Measurements from ENCODE around the gene ACADVL.
"Not testable (repeated sequence)": the region's sequence is repeated elsewhere in the genome, so short reads cannot be mapped to it uniquely, and the experiment has no call there.

The ACADVL gene

DNA sequence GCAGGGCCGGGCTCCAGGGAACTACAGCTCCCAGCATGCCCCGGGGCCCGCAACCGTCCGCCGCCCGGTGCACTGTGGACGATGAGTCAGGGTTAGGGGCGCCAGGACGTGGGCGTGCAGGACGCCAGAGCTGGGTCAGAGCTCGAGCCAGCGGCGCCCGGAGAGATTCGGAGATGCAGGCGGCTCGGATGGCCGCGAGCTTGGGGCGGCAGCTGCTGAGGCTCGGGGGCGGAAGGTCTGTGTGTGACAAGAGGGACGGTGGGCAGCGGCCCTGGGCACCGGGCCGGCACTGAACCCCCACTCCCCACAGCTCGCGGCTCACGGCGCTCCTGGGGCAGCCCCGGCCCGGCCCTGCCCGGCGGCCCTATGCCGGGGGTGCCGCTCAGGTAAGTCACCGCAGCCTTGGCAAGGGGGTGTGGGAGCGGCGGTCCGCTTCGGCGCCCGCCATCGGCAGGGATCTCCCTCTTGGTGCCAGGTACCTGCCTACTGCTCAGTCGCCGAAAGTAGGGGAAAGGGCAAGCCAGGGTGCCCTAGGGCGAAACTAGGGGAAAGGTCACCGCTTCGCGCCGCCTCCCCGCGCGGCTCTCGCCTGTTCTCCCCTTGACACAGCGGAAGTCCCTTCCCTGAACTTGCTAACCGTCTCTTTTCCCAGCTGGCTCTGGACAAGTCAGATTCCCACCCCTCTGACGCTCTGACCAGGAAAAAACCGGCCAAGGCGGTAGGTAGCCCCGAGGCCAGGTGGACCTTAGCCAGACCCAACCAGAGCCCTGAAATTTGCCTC lies at the start of gene ACADVL, which contains the start of gene DLG4:
TSS of gene ACADVL (plus strand) at position 127 of the 781 bp plus-strand sequence. CDS start at position 174, 47 bp downstream.
TSS of gene DLG4 (minus strand) at position 25 of the 781 bp plus-strand sequence.
- DNase-seq = no peak

DNA sequence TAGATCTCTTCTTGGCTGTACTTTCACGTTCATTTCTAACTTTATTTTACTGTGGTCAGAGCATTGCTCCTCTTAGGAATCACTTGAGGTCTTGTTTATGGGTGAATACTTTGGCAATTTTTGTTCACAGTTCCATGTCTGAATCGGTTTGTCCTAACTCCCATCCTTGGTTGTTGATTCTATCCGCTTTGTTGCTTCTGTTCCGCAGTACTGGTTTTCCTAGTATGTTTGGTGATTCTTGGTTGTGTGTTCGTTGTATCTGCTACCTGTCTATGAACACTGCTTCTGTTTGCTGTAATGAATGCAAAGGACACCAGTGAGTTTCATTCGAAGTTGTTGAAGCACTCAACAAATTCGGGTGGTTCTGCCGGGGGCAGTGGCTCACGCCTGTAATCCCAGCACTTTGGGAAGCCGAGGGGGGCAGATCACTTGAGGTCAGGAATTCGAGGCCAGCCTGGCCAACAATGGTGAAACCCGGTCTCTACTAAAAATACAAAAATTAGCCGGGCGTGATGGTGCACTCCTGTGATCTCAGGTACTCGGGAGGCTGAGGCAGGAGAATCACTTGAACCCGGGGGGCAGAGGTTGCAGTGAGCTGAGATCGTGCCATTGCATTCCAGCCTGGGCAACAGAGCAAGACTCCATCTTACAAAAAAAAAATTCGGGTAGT lies 47.1 kb upstream of the ACADVL start:
- DNase-seq = not testable (repeated sequence)

DNA sequence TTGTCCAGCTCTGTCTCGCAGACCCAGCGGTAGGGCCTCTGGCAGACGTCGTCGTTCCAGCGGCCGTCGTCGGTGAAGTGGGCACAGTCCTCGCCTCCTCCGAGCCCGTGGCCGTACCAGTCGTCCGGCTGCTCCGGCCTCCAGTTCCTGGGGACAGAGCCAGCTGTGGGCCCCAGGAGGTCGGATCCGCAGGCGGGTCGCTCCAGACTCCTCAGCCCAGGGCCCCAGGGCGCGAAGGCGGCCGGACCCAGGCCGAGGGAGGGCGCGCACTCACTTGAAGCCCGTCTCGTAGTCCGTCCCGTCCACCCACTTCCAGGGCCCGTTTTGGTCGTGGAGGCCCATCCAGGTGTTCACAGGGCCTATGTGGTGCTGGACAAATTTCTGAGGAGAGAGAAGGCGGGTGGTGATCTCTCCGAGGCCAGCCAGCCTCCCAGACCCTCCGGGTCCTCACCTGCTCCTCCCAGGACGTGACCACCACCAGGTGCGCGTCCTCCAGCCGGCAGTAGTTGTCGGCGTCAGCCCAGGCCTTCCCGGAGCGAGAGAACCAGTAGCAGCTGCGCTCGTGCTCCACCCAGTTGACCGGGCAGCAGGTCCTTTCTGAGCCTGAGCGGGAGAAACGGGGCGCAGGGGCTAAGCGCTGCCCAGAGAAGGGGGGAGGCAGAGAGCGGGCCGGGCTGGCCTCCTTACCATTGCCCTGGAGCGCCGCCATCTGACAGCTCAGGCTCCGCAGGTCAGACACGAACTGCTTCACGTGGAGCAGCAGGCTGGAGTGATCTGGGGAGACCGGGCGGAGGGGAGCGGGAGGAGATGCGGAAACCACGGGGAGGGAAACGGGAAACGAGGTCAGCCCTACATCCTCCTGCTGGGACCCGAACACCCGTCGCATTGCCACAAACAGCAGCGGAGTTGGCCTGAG lies 45.8 kb upstream of the ACADVL start:
- DNase-seq = no peak

DNA sequence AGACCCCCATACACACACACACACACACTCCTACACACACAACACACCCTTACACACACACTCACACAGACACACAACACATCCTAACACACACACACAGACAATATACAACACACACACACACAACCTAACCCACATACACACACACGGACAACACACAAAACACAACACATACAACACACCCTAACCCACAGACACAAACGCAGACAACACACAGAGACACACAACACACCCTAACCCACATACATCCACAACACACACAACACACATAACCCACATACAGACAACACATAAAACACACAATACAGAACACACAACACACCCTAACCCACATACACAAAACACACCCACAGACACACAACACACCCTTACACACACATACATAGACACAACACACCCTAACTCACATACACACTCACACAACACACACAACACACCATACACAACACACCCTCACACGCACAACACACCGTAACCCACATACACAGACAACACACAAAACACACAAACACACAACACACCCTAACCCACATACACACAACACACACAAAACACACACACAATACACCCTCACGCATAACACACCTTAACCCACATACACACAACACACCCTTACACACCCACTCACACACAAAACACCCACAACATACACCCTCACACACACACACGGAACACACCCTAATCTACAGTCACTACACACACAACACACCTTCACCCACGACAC lies 45.0 kb upstream of the ACADVL start:
- DNase-seq = no peak

DNA sequence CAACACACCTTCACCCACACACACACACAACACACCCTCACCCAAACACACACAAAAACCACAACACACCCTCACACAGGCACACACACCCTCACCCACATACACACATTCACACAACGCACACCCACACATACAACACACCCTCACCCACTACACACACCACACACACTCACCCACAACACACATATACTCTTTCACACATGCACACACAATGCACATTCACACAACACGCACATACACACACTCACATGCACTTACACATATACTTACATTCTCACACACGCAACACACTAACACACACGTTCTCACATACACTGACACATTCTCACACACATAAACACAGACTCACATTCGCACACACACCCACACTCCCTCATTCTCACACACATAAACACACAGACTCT lies 44.4 kb upstream of the ACADVL start:
- no peak for DNase-seq

DNA sequence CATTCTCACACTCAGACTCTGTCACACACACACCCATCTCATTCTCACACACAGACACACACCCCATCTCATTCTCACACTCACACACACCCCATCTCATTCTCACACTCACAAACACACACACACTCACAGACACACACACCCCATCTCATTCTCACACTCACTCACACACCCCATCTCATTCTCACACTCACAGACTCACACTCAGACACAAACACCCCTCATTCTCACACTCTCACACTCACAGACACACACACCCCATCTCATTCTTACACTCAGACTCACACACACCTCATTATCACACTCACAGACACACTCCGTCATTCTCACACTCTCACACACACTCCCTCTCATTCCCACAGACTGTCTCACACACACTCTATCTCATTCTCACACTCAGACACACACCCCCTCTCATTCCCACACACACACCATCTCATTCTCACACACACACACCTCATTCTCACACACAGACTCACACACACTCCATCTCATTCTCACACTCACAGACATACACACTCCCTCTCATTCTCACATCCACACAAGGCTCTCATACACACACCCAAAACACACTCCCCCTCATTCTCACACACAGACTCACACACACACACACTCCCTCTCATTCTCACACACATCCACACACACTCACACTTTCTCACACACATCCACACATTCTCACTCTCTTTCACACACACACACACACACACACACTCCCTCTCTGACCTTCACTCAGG lies 43.5 kb upstream of the ACADVL start:
- DNase-seq = no peak

DNA sequence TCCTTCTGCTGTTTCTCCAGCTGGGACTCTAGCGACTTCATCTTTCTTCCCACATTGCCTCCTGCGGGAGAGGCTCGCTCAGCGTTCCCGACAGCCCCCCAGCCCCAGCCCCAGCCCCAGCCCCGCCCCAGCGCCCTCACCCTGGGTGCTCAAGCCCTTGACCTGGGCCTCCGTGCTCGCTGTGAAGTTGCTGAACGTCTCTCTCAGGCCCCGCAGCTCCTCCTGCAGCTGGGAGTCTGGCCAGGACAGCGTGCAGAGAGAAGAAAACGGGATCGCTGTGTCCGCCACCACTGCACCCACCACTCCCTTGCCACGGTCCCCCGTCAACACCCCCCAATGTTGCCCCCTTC lies 42.9 kb upstream of the ACADVL start:
- DNase-seq = no peak

DNA sequence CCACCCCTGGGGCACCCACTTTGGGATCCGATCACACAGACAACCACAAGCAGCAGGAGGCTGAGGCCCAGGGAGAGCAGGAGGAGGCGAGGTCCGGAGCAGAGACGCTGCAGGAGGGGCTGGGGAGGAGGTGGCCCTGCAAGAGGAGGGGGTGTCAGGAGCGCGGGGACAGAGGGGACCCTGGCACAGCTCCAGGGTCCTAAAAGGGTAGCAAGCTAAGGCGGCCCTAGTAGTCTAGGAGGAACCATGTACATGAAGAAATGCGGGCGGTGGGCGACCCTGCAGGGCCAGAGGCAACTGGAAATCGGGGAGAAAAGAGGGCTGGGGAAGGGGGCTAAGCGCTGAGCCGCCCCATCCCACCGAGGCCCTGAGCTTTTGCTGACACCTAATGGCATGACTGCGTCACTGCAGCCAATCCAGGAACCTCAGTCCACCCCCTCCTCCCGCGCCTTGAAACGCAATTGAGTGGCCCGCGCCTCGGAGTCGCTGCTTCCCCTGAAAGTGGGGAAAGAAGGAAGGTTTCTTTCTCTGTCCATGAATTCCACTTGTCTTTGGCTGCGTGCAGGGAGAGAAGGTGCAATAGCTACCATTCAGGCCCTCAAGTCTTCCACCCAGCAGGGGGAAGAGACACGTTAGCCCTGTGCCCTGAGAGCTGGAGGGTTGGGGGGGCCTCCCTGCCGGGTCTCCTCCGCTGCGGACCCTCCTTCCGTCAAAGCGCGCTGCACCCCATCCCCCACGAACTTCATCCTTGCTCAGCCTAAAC lies 42.4 kb upstream of the ACADVL start:
- no peak for DNase-seq

DNA sequence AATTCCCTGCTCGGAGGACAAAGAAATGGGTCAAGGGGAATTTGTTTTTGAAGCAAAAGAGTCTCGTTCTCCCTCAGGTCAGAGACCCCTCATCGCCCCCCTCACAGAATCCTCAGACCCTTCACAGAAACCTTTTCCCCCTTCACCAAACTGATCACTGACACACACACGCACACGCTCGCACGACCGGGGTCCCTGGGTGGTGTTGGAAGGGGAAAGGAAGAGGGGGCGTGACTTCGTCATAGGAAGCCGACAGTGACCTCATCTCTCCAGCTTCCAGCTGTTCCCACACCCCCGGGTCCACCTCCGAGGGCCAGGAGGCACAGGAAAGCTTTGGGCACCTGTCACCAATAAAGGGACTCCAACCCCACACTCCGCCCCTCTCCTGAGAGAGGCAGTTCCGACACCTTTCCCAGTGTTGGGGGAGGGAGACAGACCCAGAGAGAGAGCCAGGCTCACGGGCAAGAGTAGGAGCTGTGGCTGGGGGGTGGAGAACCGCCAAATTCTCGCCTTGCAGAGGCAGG lies 41.7 kb upstream of the ACADVL start:
- DNase-seq = no peak

DNA sequence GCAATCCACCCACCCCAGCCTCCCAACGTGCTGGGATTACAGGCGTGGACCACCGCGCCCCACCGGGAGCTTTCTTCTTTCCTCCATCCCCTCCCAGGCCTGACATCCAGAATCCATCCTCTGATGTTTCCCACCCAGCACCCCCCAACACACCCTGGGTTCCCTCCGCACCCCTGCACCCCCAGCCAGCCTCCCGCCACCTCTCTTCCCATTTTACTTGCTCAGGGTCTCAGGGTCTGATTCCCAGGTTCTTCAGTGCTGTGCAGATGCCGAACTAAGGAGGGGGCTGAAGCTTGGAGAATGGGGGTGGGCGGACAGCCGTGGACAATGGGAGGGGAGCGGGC lies 40.8 kb upstream of the ACADVL start:
- no peak for DNase-seq

DNA sequence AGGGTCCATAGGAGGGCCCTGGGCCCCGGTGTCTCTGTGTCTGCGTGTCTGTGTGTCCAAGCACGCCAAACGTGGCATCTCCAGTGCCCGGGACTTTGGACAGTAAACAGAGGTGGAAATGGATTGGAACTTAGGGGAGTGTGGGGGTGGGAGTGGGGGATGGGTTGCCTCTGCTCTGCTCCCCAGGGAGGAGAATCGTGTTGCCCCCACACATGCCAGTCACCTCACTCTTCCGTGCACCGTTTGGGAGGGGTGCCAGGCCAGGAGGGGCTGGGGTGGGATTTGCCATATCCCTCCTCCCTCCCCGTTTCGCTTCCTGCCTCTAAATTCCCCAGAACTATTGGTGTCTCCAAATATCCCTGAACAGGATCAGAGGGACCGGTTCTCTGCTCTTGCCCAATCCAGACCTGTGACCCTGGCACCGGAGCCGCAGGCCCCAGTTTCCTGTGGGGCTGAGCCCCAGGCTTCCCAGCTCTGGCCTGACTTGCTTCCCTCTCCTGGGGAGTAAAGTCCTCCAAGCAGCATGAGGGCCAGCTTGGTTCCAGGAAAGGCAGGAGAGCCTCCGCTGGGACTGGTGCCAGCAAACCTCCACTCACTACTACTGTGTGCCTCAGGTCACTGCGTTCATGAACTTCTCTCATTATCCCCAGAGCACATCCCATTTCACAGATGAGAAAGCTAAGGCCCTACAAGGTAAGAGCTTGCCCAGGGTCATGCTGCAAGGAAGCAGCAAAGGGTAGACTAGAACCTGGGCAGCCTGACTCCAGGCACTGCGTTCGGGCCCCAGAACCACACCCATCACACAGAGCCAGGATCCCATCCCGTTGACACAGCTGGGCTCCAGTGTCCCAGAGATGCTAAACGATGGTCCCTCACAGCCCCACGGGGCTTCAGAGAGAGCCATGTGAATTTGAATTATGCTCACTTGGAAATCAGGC lies 40.2 kb upstream of the ACADVL start, which contains the start of gene ASGR1:
TSS of gene ASGR1 (minus strand) at position 54 of the 938 bp plus-strand sequence. CDS start 807 bp downstream, outside the sequence.
- no peak for DNase-seq

DNA sequence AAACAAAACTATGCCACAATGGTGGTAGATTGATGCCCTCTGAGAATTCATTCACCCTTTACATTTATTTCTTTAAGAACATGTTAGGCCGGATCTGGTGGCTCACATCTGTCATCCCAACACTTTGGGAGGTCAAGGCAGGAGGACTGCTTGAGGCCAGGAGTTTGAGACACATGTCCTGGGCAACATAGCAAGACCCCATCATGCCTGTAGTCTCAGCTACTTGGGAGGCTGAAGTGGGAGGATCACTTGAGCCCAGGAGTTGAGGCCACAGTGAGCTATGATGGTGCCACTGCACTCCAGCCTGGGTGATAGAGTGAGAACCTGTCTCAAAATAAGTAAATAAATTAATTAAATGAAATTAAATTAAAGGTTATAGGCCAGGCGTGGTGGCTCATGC lies 37.6 kb upstream of the ACADVL start:
- not testable (repeated sequence) for DNase-seq

DNA sequence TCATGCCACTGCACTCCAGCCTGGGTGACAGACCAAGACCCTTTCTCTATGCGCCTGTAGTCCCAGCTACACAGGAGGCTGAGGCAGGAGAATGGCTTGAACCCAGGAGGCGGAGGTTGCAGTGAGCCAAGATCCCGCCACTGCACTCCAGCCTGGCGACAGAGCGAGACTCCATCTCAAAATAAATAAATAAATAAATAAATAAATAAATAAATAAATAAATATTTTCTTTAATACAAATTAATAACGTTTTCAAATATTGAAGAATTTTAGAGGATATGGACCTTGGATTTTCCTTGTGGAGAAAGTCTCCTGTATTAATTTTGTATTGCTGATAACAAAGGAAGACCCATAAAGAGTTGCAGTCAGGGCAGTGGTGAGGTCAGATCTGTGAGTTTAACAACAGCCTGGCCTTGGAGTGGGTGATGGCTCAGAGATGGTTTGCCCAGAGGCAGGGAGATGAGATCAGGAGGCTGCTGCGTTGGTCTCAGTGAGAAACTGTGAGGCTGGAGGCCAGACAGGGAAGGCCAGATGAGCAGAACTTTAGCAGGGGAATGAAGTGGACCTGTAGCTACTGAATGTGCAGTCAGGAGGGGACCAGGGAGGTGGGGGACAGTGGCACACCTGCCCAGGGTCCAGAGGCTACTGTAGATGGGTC lies 36.2 kb upstream of the ACADVL start:
- no peak for DNase-seq

DNA sequence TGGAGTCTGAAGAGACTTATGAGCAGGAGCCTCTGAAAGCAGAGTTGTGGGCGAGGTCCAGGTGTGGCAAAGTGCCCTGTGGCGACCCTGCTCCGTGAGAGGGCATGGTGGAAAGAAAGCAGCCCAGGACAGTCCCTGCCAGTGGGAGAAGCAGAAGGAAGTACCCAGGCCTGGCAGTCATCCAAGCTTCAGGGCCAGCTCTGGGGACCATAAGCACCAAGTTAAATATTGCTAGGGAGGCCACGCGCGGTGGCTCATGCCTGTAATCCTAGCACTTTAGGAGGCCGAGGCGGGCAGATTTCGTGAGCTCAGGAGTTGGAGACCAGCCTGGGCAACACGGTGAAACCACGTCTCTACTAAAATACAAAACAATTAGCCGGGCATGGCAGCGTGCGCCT lies 35.6 kb upstream of the ACADVL start:
- no peak for DNase-seq

DNA sequence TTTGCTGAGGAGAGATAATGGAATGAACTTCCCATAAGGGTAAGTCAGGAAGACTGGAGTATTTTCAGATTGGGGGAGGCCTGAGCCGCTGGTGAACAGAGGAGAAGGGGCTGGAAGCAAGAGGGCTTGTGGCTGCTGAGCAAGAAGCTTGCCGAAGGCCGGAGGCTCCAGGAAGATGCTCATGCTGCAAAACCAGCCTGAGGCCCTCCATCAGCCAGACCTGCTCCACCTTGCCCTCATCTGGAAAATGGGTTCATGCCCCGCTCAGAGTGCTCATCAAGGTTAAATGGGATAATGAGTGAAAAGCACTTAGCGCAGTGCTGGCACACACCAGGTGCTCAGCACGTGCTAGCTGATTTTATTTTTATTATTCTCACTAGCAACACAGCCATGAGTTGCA lies 35.1 kb upstream of the ACADVL start:
- DNase-seq = no peak

DNA sequence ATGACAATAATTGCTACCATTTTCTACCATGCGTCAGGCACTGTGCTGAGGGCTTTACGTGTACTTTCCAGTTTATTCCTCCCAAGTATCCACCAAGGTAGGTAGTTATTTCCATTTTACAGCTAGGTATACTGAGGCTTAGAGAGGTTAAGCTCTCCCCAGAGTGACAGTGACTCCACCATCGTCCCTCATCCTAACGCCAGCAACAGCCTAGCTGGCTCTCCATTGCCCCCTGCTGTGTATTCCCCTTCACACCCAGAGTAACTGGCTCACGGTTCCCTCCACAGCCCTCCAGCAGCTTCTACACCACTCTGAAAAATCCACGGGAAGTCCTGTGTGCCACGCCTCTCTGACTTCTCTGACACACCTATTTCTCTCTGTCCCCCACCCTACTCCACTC lies 33.5 kb upstream of the ACADVL start:
- no peak for DNase-seq

DNA sequence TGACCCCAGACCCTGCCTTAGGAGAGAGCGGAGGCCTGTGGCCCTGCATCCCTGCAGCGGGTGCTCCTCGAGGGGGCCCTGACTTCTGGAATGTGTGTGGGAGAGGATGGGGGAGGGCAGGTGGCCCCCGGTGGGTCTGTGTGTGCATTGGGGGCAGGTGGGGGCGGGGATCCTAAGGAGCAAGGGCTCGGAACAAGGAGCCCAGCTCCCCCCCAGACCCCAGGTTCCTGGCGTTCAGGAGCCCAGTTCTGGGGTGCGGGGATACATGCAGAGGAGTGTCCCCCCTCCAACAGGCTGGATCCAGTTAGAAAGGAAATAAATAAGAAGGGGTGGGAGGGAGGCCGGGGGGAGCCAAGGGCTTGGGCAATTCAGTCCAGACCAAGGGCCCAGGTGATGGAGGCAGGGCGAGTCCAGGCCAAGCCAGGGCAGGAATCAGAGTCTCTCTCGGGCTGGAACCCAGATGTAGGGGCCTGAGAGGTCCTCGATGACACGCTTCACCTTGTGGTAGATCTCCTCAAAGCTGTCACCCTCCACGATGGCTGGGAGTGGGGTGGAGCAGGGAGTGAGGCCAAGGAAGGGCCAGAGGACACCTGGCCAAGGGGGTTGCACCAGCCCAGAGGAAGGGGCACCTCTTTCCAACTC lies 29.3 kb upstream of the ACADVL start:
- no peak for DNase-seq

DNA sequence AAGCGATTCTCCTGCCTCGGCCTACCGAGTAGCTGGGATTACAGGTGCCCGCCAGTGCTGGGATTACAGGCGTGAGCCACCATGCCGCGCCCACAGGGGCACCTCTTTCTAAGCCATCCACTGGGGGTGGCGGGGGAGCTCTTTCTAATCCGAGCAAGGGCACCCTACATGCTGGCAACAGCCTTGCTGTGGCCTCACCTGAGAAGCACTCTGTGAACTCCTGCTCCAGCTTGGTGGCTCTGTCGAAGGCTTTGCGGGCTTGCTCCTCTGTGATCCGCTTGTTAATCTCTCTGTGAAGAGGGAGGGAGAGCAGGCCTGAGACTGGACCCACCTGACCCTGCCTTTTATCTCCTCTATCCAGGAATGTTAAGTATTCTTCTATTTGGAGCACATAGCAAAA lies 28.7 kb upstream of the ACADVL start:
- DNase-seq = no peak

All from NCI-H2029 (cell line).